ENCODE results near the gene ZNF79. TPM values are rescaled to one million over a fixed set of nuclear protein-coding genes. Genes with fewer than 3 reads are reported as not detected.

ZNF79 gene
- total and polyA plus RNA-seq, 2 experiments from 2014 or later, result 4.2 to 6.9 TPM

- Histone ChIP-seq H3K4me2 (ENCODE audit: unreplicated experiment) (no peak overlapping the region), H3K27ac (no peak overlapping the region), H3K4me1 (ENCODE audit: insufficient read depth) (0 out of 2 replicates have a peak, but pooled peaks cover 9% of the 10 kb centered on the region), H3K9ac (no peak overlapping the region), H3K36me3 (ENCODE audit: low read depth) (no peaks in the 10 kb centered on the region), H3K9me3 (ENCODE audit: low read depth) (no peaks in the 10 kb centered on the region), H3K9me2 (ENCODE audit: insufficient read depth) (no peaks in the 10 kb centered on the region), H3K79me2 (ENCODE audit: insufficient read depth) (no peaks in the 10 kb centered on the region), H2AFZ (no peak overlapping the region), H4K20me1 (ENCODE audit: insufficient read depth) (no peaks in the 10 kb centered on the region), H3F3A (ENCODE audit: insufficient read depth) (peaks cover 8% of the 10 kb centered on the region), H3K4me3 (no peak overlapping the region), H3K27me3 (replicated peaks; ENCODE audit: insufficient read depth) (peaks cover 60% of the 10 kb centered on the region)
- no peak for DNase-seq
- in situ Hi-C loops (cut with MboI), result no loop called here
- TF ChIP-seq EZH2phosphoT487 (IDR thresholded peaks at IDR 0.05; ENCODE audit: insufficient read depth, low read depth), result no peak
- TF ChIP-seq EZH2 (IDR thresholded peaks at IDR 0.05; ENCODE audit: insufficient read depth, poor library complexity, severe bottlenecking), result no peak
- whole genome bisulfite sequencing, 2 experiments (ENCODE audit: low coverage in 1 of 2, low lambda C conversion rate in 2 of 2, missing lambda C conversion rate in 2 of 2), result 87 to 88% methylated on average over 13 of the region's 13 CpGs
Measured at GRCh38 chr9:127384901-127385300, 39.3 kb upstream of the ZNF79 start.

- no peak overlapping the region for H2AFZ ChIP-seq
- H3K9me2 ChIP-seq (ENCODE audit: insufficient read depth), result no peaks in the 10 kb centered on the region
- H3K4me1 ChIP-seq (ENCODE audit: insufficient read depth), result 0 out of 2 replicates have a peak, but pooled peaks cover 9% of the 10 kb centered on the region
- H3K9ac ChIP-seq, result no peak overlapping the region
- H3K27ac ChIP-seq, result no peak overlapping the region
- H3K4me3 ChIP-seq, result no peak overlapping the region
- no peak overlapping the region for H3K4me2 ChIP-seq (ENCODE audit: unreplicated experiment)
- no peak for DNase-seq
- H3F3A ChIP-seq (ENCODE audit: insufficient read depth), result peaks cover 8% of the 10 kb centered on the region
- TF ChIP-seq EZH2 (IDR thresholded peaks at IDR 0.05; ENCODE audit: insufficient read depth, poor library complexity, severe bottlenecking), result no peak
- H3K36me3 ChIP-seq (ENCODE audit: low read depth), result no peaks in the 10 kb centered on the region
- H3K79me2 ChIP-seq (ENCODE audit: insufficient read depth), result no peaks in the 10 kb centered on the region
- peaks cover 60% of the 10 kb centered on the region for H3K27me3 ChIP-seq (replicated peaks; ENCODE audit: insufficient read depth)
- in situ Hi-C loops (cut with MboI), result no loop called here
- 82 to 86% methylated on average over 4 of the region's 4 CpGs for WGBS, 2 experiments (ENCODE audit: low coverage in 1 of 2, low lambda C conversion rate in 2 of 2, missing lambda C conversion rate in 2 of 2)
- no peaks in the 10 kb centered on the region for H3K9me3 ChIP-seq (ENCODE audit: low read depth)
- no peaks in the 10 kb centered on the region for H4K20me1 ChIP-seq (ENCODE audit: insufficient read depth)
Measured at GRCh38 chr9:127386249-127386648, 37.9 kb upstream of the ZNF79 start.

GRCh38 chr9:127386981-127387380 lies 37.2 kb upstream of the ZNF79 start:
- 83 to 85% methylated on average over 10 of the region's 10 CpGs for WGBS, 2 experiments (ENCODE audit: low coverage in 1 of 2, low lambda C conversion rate in 2 of 2, missing lambda C conversion rate in 2 of 2)
- H3K4me3 ChIP-seq, result no peak overlapping the region
- H3F3A ChIP-seq (ENCODE audit: insufficient read depth), result peaks cover 8% of the 10 kb centered on the region
- DNase-seq, result no peak
- no peak overlapping the region for H3K4me2 ChIP-seq (ENCODE audit: unreplicated experiment)
- no peak overlapping the region for H2AFZ ChIP-seq
- H3K9me2 ChIP-seq (ENCODE audit: insufficient read depth), result no peaks in the 10 kb centered on the region
- H3K79me2 ChIP-seq (ENCODE audit: insufficient read depth), result no peaks in the 10 kb centered on the region
- no peak overlapping the region for H3K27ac ChIP-seq
- H3K9ac ChIP-seq, result no peak overlapping the region
- 0 out of 2 replicates have a peak, but pooled peaks cover 9% of the 10 kb centered on the region for H3K4me1 ChIP-seq (ENCODE audit: insufficient read depth)
- in situ Hi-C loops (cut with MboI), result no loop called here
- H4K20me1 ChIP-seq (ENCODE audit: insufficient read depth), result no peaks in the 10 kb centered on the region
- peaks cover 63% of the 10 kb centered on the region for H3K27me3 ChIP-seq (replicated peaks; ENCODE audit: insufficient read depth)
- no peaks in the 10 kb centered on the region for H3K9me3 ChIP-seq (ENCODE audit: low read depth)
- H3K36me3 ChIP-seq (ENCODE audit: low read depth), result no peaks in the 10 kb centered on the region
- TF ChIP-seq EZH2 (IDR thresholded peaks at IDR 0.05; ENCODE audit: insufficient read depth, poor library complexity, severe bottlenecking) (no peak), EZH2phosphoT487 (IDR thresholded peaks at IDR 0.05; ENCODE audit: insufficient read depth, low read depth) (no peak)

- TF ChIP-seq EZH2 (IDR thresholded peaks at IDR 0.05; ENCODE audit: insufficient read depth, poor library complexity, severe bottlenecking) (no peak), EZH2phosphoT487 (IDR thresholded peaks at IDR 0.05; ENCODE audit: insufficient read depth, low read depth) (peak; percentile 99)
- Histone ChIP-seq H3K27ac (no peak overlapping the region), H3K9me2 (ENCODE audit: insufficient read depth) (no peaks in the 10 kb centered on the region), H3K4me2 (ENCODE audit: unreplicated experiment) (no peak overlapping the region), H3K36me3 (ENCODE audit: low read depth) (no peaks in the 10 kb centered on the region), H4K20me1 (ENCODE audit: insufficient read depth) (no peaks in the 10 kb centered on the region), H3K9ac (no peak overlapping the region), H3K27me3 (replicated peaks; ENCODE audit: insufficient read depth) (peaks cover 65% of the 10 kb centered on the region), H3K79me2 (ENCODE audit: insufficient read depth) (no peaks in the 10 kb centered on the region), H2AFZ (no peak overlapping the region), H3F3A (ENCODE audit: insufficient read depth) (peaks cover 8% of the 10 kb centered on the region), H3K4me3 (no peak overlapping the region), H3K4me1 (ENCODE audit: insufficient read depth) (0 out of 2 replicates have a peak, but pooled peaks cover 9% of the 10 kb centered on the region), H3K9me3 (ENCODE audit: low read depth) (no peaks in the 10 kb centered on the region)
- in situ Hi-C loops (cut with MboI), result no loop called here
- WGBS, 2 experiments (ENCODE audit: low coverage in 1 of 2, low lambda C conversion rate in 2 of 2, missing lambda C conversion rate in 2 of 2), result 52 to 53% methylated on average over 10 of the region's 10 CpGs
- DNase-seq, result peak; percentile 87
Measured at GRCh38 chr9:127388037-127388855, 35.9 kb upstream of the ZNF79 start.
